Left lung (tissue), 10 donors: ENCODE data around the gene PTMS. TPM values are rescaled to one million over a fixed set of nuclear protein-coding genes. Genes with fewer than 3 reads are reported as not detected.

ENCODE experiments used
- ATAC-seq: fragments of 200-7000 bp; cut with Tn5 transposase; one replicate; pipeline ENCODE4 v1.9.1; 2020; ENCODE audit warnings: moderate library complexity
- DNase-seq, 4 donors: peaks; one replicate each; pipeline ENCODE4 v3.0.0-alpha.2; 2013 to 2020
- H3K27ac ChIP-seq, 2 donors: fragments of 200-600 bp; sonication (generic) in 1 of 2; one replicate each; pipeline versions ENCODE4 v1.5.0 to v1.8.0; 2020 to 2021
- H3K27me3 ChIP-seq, 2 donors: fragments of 200-600 bp; sonication (generic) in 1 of 2; one replicate each; pipeline versions ENCODE4 v1.5.0 to v1.8.0; 2020 to 2021
- H3K36me3 ChIP-seq, 2 donors: fragments of 200-600 bp; sonication (generic) in 1 of 2; one replicate each; pipeline versions ENCODE4 v1.5.0 to v1.8.0; 2020 to 2021
- H3K4me1 ChIP-seq, 2 donors: fragments of 200-600 bp; one replicate each; pipeline ENCODE4 v1.8.0; 2021
- H3K4me3 ChIP-seq, 2 donors: fragments of 200-600 bp; sonication (generic) in 1 of 2; one replicate each; pipeline versions ENCODE4 v1.5.0 to v1.8.0; 2020 to 2021; ENCODE audit warnings: mild to moderate bottlenecking in 1 of 2
- H3K9me3 ChIP-seq, 2 donors: fragments of 200-600 bp; sonication (generic) in 1 of 2; one replicate each; pipeline versions ENCODE4 v1.5.0 to v1.8.0; 2020 to 2021
- intact Hi-C, 2 donors: fragments of 100-400 bp; cut with DNase I; formaldehyde crosslinking; loops; one replicate each; pipeline versions ENCODE4 v1.11.2 to v1.14.2; 2022
- polyA plus RNA-seq, 6 donors: library from polyadenylated mRNA; unstranded; fragments of 120-200 nt; gene quantifications; one replicate each; pipeline ENCODE4 v1.2.1, GENCODE V29; 2013; ENCODE audit not compliant: insufficient read length in 6 of 6
- total RNA-seq, 2 donors: library from RNA; stranded (reverse); fragmentation: NEBNext Ultra II Directional; extraction: Animal tissue kit (Norgen Biotek cat#: 25700); gene quantifications; one replicate each; pipeline ENCODE4 v1.2.1, GENCODE V29; 2021
- TF ChIP-seq, protein P1 (sequence below), 2 donors: fragments of 200-600 bp; sonication (generic) in 1 of 2; IDR thresholded peaks; one replicate each; pipeline versions ENCODE4 v1.5.0 to v1.8.0; 2021; ENCODE audit warnings: antibody characterized with exemption in 2 of 2
- donor health status: DM: no; HTN: yes; CAD: no.
- donor health status: DM: no; HTN: no; CAD: no.

PTMS gene
- total and polyA plus RNA-seq, 8 donors = 276 to 843 (median 669) TPM

DNA sequence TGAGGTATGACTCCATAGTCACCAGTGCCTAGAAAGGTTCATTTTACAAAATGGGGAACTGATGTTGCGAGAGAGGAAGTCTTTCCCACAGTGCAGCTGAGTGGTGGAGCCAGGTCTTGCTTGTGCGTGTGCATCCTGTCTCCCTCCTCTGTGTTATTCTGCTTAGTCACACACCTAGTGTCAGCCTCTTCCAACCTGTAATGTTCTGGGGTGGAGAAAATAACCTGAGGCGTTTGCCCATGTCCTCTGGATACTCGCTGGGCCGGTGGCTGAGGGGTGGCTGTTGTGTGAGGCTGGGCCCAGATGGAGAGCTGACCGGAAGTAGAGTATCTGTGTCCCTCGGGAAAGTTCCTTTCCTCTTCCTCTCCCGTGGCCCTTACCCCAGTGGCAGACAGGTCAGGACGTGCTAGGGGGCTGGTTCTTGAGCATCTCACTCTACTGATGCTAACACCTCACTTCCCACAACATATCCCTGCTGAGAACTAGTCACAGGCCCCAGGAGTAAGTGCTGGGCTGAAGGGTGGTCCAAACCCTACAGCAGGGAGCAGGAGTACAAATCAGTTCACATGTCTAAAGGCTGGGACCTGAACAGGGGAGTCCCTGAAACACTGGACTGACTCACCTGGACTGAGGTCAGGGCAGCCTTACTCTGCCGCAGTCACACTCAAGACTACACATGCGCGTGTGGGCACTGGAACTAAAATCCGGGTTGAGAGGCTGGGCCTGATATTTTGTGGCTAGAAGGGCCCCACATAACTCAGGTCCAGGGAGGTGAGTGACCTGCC is 20.2 kb upstream of the PTMS start:
- peaks cover 0 to 25% of the 10 kb centered on the region in 2 donors for H3K4me1 ChIP-seq
- peak overlapping the region in 1 of 2 donors; percentile 90 for H3K27ac ChIP-seq
- no peak overlapping the region for H3K4me3 ChIP-seq
- DNase-seq (no peak), ATAC-seq (peak; percentile 70)
- H3K27me3 ChIP-seq = no peaks in the 10 kb centered on the region
- peaks cover 9 to 49% of the 10 kb centered on the region in 2 donors for H3K36me3 ChIP-seq
- TF ChIP-seq, protein P1, sequence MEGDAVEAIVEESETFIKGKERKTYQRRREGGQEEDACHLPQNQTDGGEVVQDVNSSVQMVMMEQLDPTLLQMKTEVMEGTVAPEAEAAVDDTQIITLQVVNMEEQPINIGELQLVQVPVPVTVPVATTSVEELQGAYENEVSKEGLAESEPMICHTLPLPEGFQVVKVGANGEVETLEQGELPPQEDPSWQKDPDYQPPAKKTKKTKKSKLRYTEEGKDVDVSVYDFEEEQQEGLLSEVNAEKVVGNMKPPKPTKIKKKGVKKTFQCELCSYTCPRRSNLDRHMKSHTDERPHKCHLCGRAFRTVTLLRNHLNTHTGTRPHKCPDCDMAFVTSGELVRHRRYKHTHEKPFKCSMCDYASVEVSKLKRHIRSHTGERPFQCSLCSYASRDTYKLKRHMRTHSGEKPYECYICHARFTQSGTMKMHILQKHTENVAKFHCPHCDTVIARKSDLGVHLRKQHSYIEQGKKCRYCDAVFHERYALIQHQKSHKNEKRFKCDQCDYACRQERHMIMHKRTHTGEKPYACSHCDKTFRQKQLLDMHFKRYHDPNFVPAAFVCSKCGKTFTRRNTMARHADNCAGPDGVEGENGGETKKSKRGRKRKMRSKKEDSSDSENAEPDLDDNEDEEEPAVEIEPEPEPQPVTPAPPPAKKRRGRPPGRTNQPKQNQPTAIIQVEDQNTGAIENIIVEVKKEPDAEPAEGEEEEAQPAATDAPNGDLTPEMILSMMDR (IDR thresholded peaks at IDR 0.05) = no peak
- H3K9me3 ChIP-seq = no peaks in the 10 kb centered on the region
- intact Hi-C loops = no loop called here

DNA sequence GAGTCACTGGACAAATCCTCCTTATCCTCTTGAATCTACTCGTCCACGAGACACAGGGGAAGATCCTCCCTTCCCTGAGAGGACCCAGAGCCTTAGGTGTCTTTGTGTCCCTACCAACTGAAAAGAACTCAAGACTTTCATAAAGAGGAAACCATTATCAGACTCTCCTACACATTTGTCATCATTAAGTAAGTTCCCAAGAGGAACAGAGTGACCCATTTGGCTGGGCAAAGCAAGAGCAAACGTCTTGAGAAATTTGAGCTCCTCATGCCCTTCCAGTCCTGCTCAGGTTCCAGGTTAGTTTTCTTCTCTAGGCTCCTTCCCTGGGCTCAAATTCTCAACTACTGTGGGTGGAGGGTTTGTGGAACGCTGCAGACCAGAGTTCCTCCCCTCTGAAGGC is 18.9 kb upstream of the PTMS start:
- DNase-seq (no peak), ATAC-seq (no peak)
- Histone ChIP-seq H3K4me1 (peaks cover 5 to 37% of the 10 kb centered on the region in 2 donors), H3K27me3 (no peaks in the 10 kb centered on the region), H3K27ac (peak overlapping the region in 1 of 2 donors; percentile 90), H3K9me3 (no peaks in the 10 kb centered on the region), H3K36me3 (peaks cover 9 to 59% of the 10 kb centered on the region in 2 donors), H3K4me3 (no peak overlapping the region)
- intact Hi-C loops = no loop called here
- TF ChIP-seq, protein P1 (IDR thresholded peaks at IDR 0.05) = no peak

DNA sequence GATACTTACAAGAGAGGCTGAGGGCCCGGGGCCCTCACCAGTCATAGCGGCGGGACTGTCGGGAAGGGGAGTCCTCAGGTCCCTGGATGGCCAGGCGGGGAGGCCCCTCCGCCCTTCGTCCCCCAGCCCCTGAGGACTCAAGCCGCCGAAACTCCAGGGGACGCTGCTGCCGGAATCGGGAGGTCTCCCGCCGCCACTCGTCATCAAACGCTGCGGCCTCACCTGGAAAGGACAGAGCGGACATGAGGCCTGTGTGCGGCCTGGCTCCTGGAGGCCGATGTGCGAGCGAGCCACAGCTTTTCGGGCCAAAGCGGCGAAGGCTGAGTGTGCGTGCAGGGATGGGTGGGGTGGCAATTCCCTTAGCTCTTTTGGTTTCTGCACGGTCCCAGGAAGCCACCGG is 17.4 kb upstream of the PTMS start:
- TF ChIP-seq, protein P1 (IDR thresholded peaks at IDR 0.05) = no peak
- Histone ChIP-seq H3K4me1 (peaks cover 6 to 43% of the 10 kb centered on the region in 2 donors), H3K4me3 (no peak overlapping the region), H3K27ac (no peak overlapping the region), H3K36me3 (peaks cover 9 to 59% of the 10 kb centered on the region in 2 donors), H3K9me3 (no peaks in the 10 kb centered on the region), H3K27me3 (no peaks in the 10 kb centered on the region)
- no peak for DNase-seq
- intact Hi-C loops = no loop called here
- ATAC-seq = no peak

DNA sequence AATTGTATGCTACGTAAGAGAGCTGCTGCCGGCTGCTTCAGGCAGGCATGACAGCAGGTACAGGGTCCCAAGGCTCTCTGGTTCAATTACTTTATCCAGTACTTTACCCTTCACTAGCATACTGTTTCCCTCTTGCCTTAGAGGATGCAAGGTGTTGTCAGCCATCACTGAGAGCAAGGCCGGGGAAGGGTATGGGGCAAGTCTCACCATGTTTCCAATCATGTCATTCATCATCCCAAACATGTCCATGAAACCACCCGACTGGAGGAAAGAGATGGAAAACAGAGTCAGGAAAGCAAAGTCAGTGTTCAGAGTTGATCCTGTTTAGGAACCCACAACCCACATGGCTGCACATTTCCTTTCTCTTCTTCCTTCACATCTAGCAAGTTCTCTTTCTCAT is 15.7 kb upstream of the PTMS start:
- Histone ChIP-seq H3K4me3 (no peak overlapping the region), H3K36me3 (peaks cover 9 to 59% of the 10 kb centered on the region in 2 donors), H3K4me1 (peaks cover 10 to 43% of the 10 kb centered on the region in 2 donors), H3K27me3 (no peaks in the 10 kb centered on the region), H3K9me3 (no peaks in the 10 kb centered on the region), H3K27ac (no peak overlapping the region)
- intact Hi-C loops = no loop called here
- no peak for DNase-seq
- TF ChIP-seq, protein P1 (IDR thresholded peaks at IDR 0.05) = no peak
- no peak for ATAC-seq

DNA sequence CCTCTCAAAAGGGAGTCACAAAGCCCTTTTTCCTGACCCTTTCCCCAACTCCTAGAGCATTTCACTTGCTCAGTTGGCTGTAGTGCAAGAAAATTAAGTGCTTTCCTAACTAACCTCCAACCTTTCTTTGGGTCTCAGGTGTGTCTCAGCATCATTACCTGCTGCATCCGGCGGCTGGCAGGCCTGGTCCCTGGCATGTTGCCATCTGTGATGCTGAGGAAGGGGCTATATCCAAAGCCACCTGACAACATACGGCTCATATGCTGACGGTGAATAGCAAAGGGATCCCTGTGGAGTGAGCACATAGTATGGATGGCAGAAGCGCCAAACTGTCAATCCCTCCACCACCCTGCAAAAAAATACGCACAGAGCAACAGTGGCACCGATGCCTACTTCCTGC is 14.4 kb upstream of the PTMS start:
- TF ChIP-seq, protein P1 (IDR thresholded peaks at IDR 0.05) = no peak
- Histone ChIP-seq H3K9me3 (no peaks in the 10 kb centered on the region), H3K36me3 (peaks cover 9 to 52% of the 10 kb centered on the region in 2 donors), H3K27ac (no peak overlapping the region), H3K4me3 (peak overlapping the region; percentile 94 to 98), H3K4me1 (peaks cover 10 to 36% of the 10 kb centered on the region in 2 donors), H3K27me3 (no peaks in the 10 kb centered on the region)
- intact Hi-C loops = no loop called here
- DNase-seq (no peak), ATAC-seq (no peak)
